CD8-positive, alpha-beta memory T cell (primary cell): ENCODE data around the gene NUDT13. TPM values are rescaled to one million over a fixed set of nuclear protein-coding genes. Genes with fewer than 3 reads are reported as not detected.
A peak's percentile ranks its signal among the peaks of the same experiment; 100 is the strongest.

Experiments
- CTCF ChIA-PET: fragments of 350-600 bp; sonication (Branson Sonifier 250); formaldehyde crosslinking; loops from one replicate; lab custom pipeline; 2021; ENCODE audit warnings: antibody characterized with exemption; lab: Charles Lee
- POLR2A ChIA-PET: fragments of 350-600 bp; sonication (Branson Sonifier 250); formaldehyde crosslinking; loops from one replicate; lab custom pipeline; 2021; ENCODE audit warnings: antibody characterized with exemption; lab: Charles Lee
- DNase-seq, 5 donors: peaks; one replicate each; pipeline versions ENCODE4 v3.0.0 to v3.0.0-alpha.2; 2020 to 2022; ENCODE audit warnings: mixed read lengths in 1 of 5
- H3K27ac ChIP-seq: one replicate; pipeline ENCODE4 v1.7.0; 2013; ENCODE audit warnings: low read depth, mild to moderate bottlenecking, low read length, moderate library complexity
- H3K27me3 ChIP-seq: 2 replicates; pipeline ENCODE4 v1.7.0; 2013; ENCODE audit warnings: low read length, mild to moderate bottlenecking; ENCODE audit not compliant: insufficient read depth, poor library complexity, severe bottlenecking
- H3K36me3 ChIP-seq: 2 replicates; pipeline ENCODE4 v1.7.0; 2013; ENCODE audit warnings: mild to moderate bottlenecking, low read length, moderate library complexity; ENCODE audit not compliant: insufficient read depth
- H3K4me1 ChIP-seq: 2 replicates; pipeline ENCODE4 v1.7.0; 2013; ENCODE audit warnings: mild to moderate bottlenecking, low read length, moderate library complexity; ENCODE audit not compliant: insufficient read depth
- H3K4me3 ChIP-seq: 2 replicates; pipeline ENCODE4 v1.7.0; 2013; ENCODE audit warnings: mild to moderate bottlenecking, low read length
- H3K9me3 ChIP-seq: 2 replicates; pipeline ENCODE4 v1.7.0; 2013; ENCODE audit warnings: mild to moderate bottlenecking, low read length
- H3K27ac Mint-ChIP-seq, 8 donors: one replicate each; pipeline ENCODE4 v1.8.0; 2020 to 2021; ENCODE audit warnings: mixed read lengths in 8 of 8, mild to moderate bottlenecking in 6 of 8, inconsistent platforms in 3 of 8, moderate library complexity in 3 of 8
- H3K27me3 Mint-ChIP-seq, 2 donors: one replicate each; pipeline ENCODE4 v1.8.0; 2020 to 2021; ENCODE audit warnings: mixed read lengths in 2 of 2, mild to moderate bottlenecking in 1 of 2, moderate library complexity in 1 of 2
- H3K36me3 Mint-ChIP-seq, 3 donors: one replicate each; pipeline ENCODE4 v1.8.0; 2020 to 2021; ENCODE audit warnings: mixed read lengths in 3 of 3, inconsistent platforms in 1 of 3, mild to moderate bottlenecking in 1 of 3
- H3K4me1 Mint-ChIP-seq, 3 donors: one replicate each; pipeline ENCODE4 v1.8.0; 2020 to 2021; ENCODE audit warnings: mixed read lengths in 3 of 3, inconsistent platforms in 1 of 3, mild to moderate bottlenecking in 1 of 3
- H3K4me3 Mint-ChIP-seq, 7 donors: one replicate each; pipeline ENCODE4 v1.8.0; 2020 to 2021; ENCODE audit warnings: mixed read lengths in 7 of 7, mild to moderate bottlenecking in 6 of 7, moderate library complexity in 4 of 7, inconsistent platforms in 2 of 7
- H3K9me3 Mint-ChIP-seq, 5 donors: one replicate each; pipeline ENCODE4 v1.8.0; 2020 to 2022; ENCODE audit warnings: mixed read lengths in 5 of 5, mild to moderate bottlenecking in 3 of 5, moderate library complexity in 2 of 5, inconsistent platforms in 1 of 5
- polyA plus RNA-seq: library from polyadenylated mRNA; unstranded; fragments of 300-500 nt; fragmentation: Illumina TruSeq; gene quantifications from one replicate; pipeline ENCODE4 v1.2.3, GENCODE V29; 2021
- total RNA-seq, 2 experiments: library from RNA; stranded (reverse); gene quantifications; one replicate each; pipeline ENCODE4 v1.2.3, GENCODE V29; 2021

NUDT13 gene
- total and polyA plus RNA-seq, 3 experiments from 2014 or later = 0.85 to 1.7 (median 1.7) TPM

- Histone ChIP-seq H3K27ac (no peak overlapping the region), H3K4me1 (no peaks in the 10 kb centered on the region), H3K36me3 (no peaks in the 10 kb centered on the region), H3K4me3 (no peak overlapping the region), H3K9me3 (no peaks in the 10 kb centered on the region), H3K27me3 (no peaks in the 10 kb centered on the region)
- Mint-ChIP-seq H3K4me1 (peaks cover 18 to 32% (median 23%) of the 10 kb centered on the region in 3 donors), H3K4me3 (no peak overlapping the region), H3K36me3 (peaks cover 0 to 5% (median 1%) of the 10 kb centered on the region in 3 donors), H3K27me3 (no peaks in the 10 kb centered on the region), H3K9me3 (no peaks in the 10 kb centered on the region), H3K27ac (peak overlapping the region in 1 of 8 donors; percentile 4)
- no peak for DNase-seq
- POLR2A ChIA-PET = no interaction called here
- CTCF ChIA-PET = interaction anchor here (1.3 kb wide), 1 partner anchor 17 kb away, joined by 3 read pairs; the partner anchor contains the start of gene P4HA1
Observed at GRCh38 chr10:73079779-73080541, 30.3 kb upstream of the NUDT13 start.

GRCh38 chr10:73083221-73083620 lies 27.0 kb upstream of the NUDT13 start:
- H3K36me3 ChIP-seq = no peaks in the 10 kb centered on the region
- no peak overlapping the region for H3K4me3 ChIP-seq
- Mint-ChIP-seq H3K9me3 (no peaks in the 10 kb centered on the region), H3K27ac (no peak overlapping the region), H3K36me3 (peaks cover 0 to 4% (median 2%) of the 10 kb centered on the region in 3 donors), H3K27me3 (no peaks in the 10 kb centered on the region), H3K4me3 (no peak overlapping the region), H3K4me1 (peaks cover 7 to 31% (median 16%) of the 10 kb centered on the region in 3 donors)
- no peak for DNase-seq
- ChIA-PET POLR2A (no interaction called here), CTCF (interaction anchor here (4.1 kb wide), 1 partner anchor 13 kb away, joined by 22 read pairs; the partner anchor contains the start of gene P4HA1)
- H3K27ac ChIP-seq = no peak overlapping the region
- H3K9me3 ChIP-seq = no peaks in the 10 kb centered on the region
- H3K4me1 ChIP-seq = no peaks in the 10 kb centered on the region
- H3K27me3 ChIP-seq = no peaks in the 10 kb centered on the region

- no peak for DNase-seq
- Mint-ChIP-seq H3K4me1 (peaks cover 7 to 31% (median 16%) of the 10 kb centered on the region in 3 donors), H3K36me3 (peaks cover 0 to 4% (median 2%) of the 10 kb centered on the region in 3 donors), H3K4me3 (no peak overlapping the region), H3K27me3 (no peaks in the 10 kb centered on the region), H3K27ac (no peak overlapping the region), H3K9me3 (no peaks in the 10 kb centered on the region)
- Histone ChIP-seq H3K36me3 (no peaks in the 10 kb centered on the region), H3K4me3 (no peak overlapping the region), H3K27ac (no peak overlapping the region), H3K9me3 (no peaks in the 10 kb centered on the region), H3K27me3 (no peaks in the 10 kb centered on the region), H3K4me1 (no peaks in the 10 kb centered on the region)
- POLR2A ChIA-PET = no interaction called here
- CTCF ChIA-PET = interaction anchor here (4.1 kb wide), 1 partner anchor 12 kb away, joined by 22 read pairs; the partner anchor contains the start of gene P4HA1
Observed at GRCh38 chr10:73084209-73084608, 26.0 kb upstream of the NUDT13 start.

GRCh38 chr10:73086816-73087215 lies 23.4 kb upstream of the NUDT13 start:
- Mint-ChIP-seq H3K27me3 (no peaks in the 10 kb centered on the region), H3K4me3 (no peak overlapping the region), H3K27ac (no peak overlapping the region), H3K9me3 (no peaks in the 10 kb centered on the region), H3K36me3 (peaks cover 0 to 5% (median 2%) of the 10 kb centered on the region in 3 donors), H3K4me1 (peaks cover 11 to 27% (median 12%) of the 10 kb centered on the region in 3 donors)
- DNase-seq = no peak
- no peaks in the 10 kb centered on the region for H3K27me3 ChIP-seq
- H3K36me3 ChIP-seq = no peaks in the 10 kb centered on the region
- CTCF ChIA-PET = no interaction called here
- no peak overlapping the region for H3K27ac ChIP-seq
- H3K4me3 ChIP-seq = no peak overlapping the region
- H3K4me1 ChIP-seq = no peaks in the 10 kb centered on the region
- H3K9me3 ChIP-seq = no peaks in the 10 kb centered on the region
- POLR2A ChIA-PET = interaction anchor here (0.7 kb wide), 1 partner anchor 752 kb away, joined by 6 read pairs; no protein-coding TSS in a partner anchor

GRCh38 chr10:73088304-73088703 lies 22.0 kb upstream of the NUDT13 start:
- H3K4me3 Mint-ChIP-seq = no peak overlapping the region
- Histone ChIP-seq H3K4me1 (no peaks in the 10 kb centered on the region), H3K27me3 (no peaks in the 10 kb centered on the region), H3K9me3 (no peaks in the 10 kb centered on the region), H3K4me3 (no peak overlapping the region), H3K36me3 (no peaks in the 10 kb centered on the region), H3K27ac (no peak overlapping the region)
- H3K36me3 Mint-ChIP-seq = peaks cover 0 to 5% (median 4%) of the 10 kb centered on the region in 3 donors
- ChIA-PET CTCF (no interaction called here), POLR2A (no interaction called here)
- H3K9me3 Mint-ChIP-seq = no peaks in the 10 kb centered on the region
- no peaks in the 10 kb centered on the region for H3K27me3 Mint-ChIP-seq
- no peak overlapping the region for H3K27ac Mint-ChIP-seq
- DNase-seq = no peak
- H3K4me1 Mint-ChIP-seq = peaks cover 10 to 26% (median 10%) of the 10 kb centered on the region in 3 donors

- ChIA-PET CTCF (interaction anchor here (0.6 to 8.3 kb wide), 3 partner anchors 10 to 67 kb away, joined by 3 to 105 read pairs (median 4); no protein-coding TSS in a partner anchor), POLR2A (interaction anchor here (0.7 kb wide), 1 partner anchor 320 kb away, joined by 4 read pairs; no protein-coding TSS in a partner anchor)
- H3K4me1 ChIP-seq = peaks cover 14% of the 10 kb centered on the region
- no peak for DNase-seq
- H3K36me3 Mint-ChIP-seq = peaks cover 0 to 13% (median 2%) of the 10 kb centered on the region in 3 donors
- peaks cover 0 to 2% of the 10 kb centered on the region in 2 donors for H3K27me3 Mint-ChIP-seq
- no peak overlapping the region for H3K27ac ChIP-seq
- H3K4me3 Mint-ChIP-seq = peak overlapping the region in 1 of 7 donors; percentile 69
- H3K9me3 ChIP-seq = no peaks in the 10 kb centered on the region
- no peak overlapping the region for H3K4me3 ChIP-seq
- H3K4me1 Mint-ChIP-seq = peaks cover 27 to 45% (median 41%) of the 10 kb centered on the region in 3 donors
- no peaks in the 10 kb centered on the region for H3K36me3 ChIP-seq
- H3K9me3 Mint-ChIP-seq = no peaks in the 10 kb centered on the region
- no peaks in the 10 kb centered on the region for H3K27me3 ChIP-seq
- H3K27ac Mint-ChIP-seq = peak overlapping the region in 1 of 8 donors; percentile 18
Observed at GRCh38 chr10:73092830-73093229, 17.4 kb upstream of the NUDT13 start.

- no peaks in the 10 kb centered on the region for H3K9me3 Mint-ChIP-seq
- CTCF ChIA-PET = interaction anchor here (0.8 to 8.3 kb wide), 4 partner anchors 10 to 66 kb away, joined by 3 to 105 read pairs (median 12); no protein-coding TSS in a partner anchor
Observed at GRCh38 chr10:73093922-73094850, 16.1 kb upstream of the NUDT13 start.

More at GRCh38 chr10:73093922-73094850, 16.1 kb upstream of the NUDT13 start:
- Histone ChIP-seq H3K4me3 (peak overlapping the region; percentile 70), H3K27ac (peak overlapping the region; percentile 88), H3K4me1 (peaks cover 14% of the 10 kb centered on the region), H3K27me3 (no peaks in the 10 kb centered on the region), H3K9me3 (no peaks in the 10 kb centered on the region), H3K36me3 (no peaks in the 10 kb centered on the region)
- Mint-ChIP-seq H3K27ac (peak overlapping the region in 4 of 8 donors; percentile 29 to 91 (median 57)), H3K27me3 (peaks cover 0 to 2% of the 10 kb centered on the region in 2 donors), H3K4me1 (peaks cover 27 to 41% (median 41%) of the 10 kb centered on the region in 3 donors), H3K36me3 (peaks cover 0 to 14% (median 2%) of the 10 kb centered on the region in 3 donors), H3K4me3 (peak overlapping the region in 6 of 7 donors; percentile 19 to 97 (median 76))
- POLR2A ChIA-PET = interaction anchor here (0.5 to 0.6 kb wide), 3 partner anchors 41 to 153 kb away, joined by 3 to 6 read pairs (median 4); partner anchors contain the start of gene DNAJC9
- no peak for DNase-seq
